Adrenal gland (tissue), 12 donors: ENCODE data around the gene LPP. TPM values are rescaled to one million over a fixed set of nuclear protein-coding genes. Genes with fewer than 3 reads are reported as not detected.
A peak's percentile ranks its signal among the peaks of the same experiment; 100 is the strongest.

Experiments
- DNase-seq, 7 donors: peaks; one replicate each; pipeline ENCODE4 v3.0.0-alpha.2; 2019 to 2020
- H3K27ac ChIP-seq, 5 donors: fragments of 200-600 bp; sonication (generic) in 4 of 5; 1 replicate in 3 of 5; 2 replicates in 2 of 5; pipeline versions ENCODE4 v1.5.1 to v1.8.0; 2016 to 2020; ENCODE audit warnings: mild to moderate bottlenecking in 1 of 5
- H3K27me3 ChIP-seq: fragments of 200-600 bp; 2 replicates; pipeline ENCODE4 v1.8.0; 2021
- H3K36me3 ChIP-seq, 2 donors: fragments of 200-600 bp; replicated peaks in 1 of 2; 1 replicate in 1 of 2; 2 replicates in 1 of 2; pipeline versions ENCODE4 v1.5.1 to v1.8.0; 2018 to 2022
- H3K4me1 ChIP-seq, 2 donors: fragments of 200-600 bp; replicated peaks in 1 of 2; 1 replicate in 1 of 2; 2 replicates in 1 of 2; pipeline versions ENCODE4 v1.5.1 to v1.8.0; 2018 to 2021
- H3K4me3 ChIP-seq, 4 donors: fragments of 200-600 bp; sonication (generic) in 3 of 4; one replicate each; pipeline ENCODE4 v1.5.1; 2016 to 2018
- H3K9me3 ChIP-seq, 3 donors: fragments of 200-600 bp; sonication (generic) in 1 of 3; replicated peaks in 1 of 3; 1 replicate in 2 of 3; 2 replicates in 1 of 3; pipeline versions ENCODE4 v1.5.1 to v1.8.0; 2016 to 2021
- CTCF ChIP-seq, 6 experiments: fragments of 450-650 bp in 4 of 6; fragments of 200-600 bp in 2 of 6; sonication (generic) in 1 of 6; IDR thresholded peaks; 1 replicate in 5 of 6; 2 replicates in 1 of 6; pipeline versions ENCODE4 v1.5.1 to v1.8.0; 2016 to 2021; ENCODE audit warnings: antibody characterized with exemption in 6 of 6, mild to moderate bottlenecking in 2 of 6, moderate library complexity in 1 of 6
- POLR2A ChIP-seq, 2 donors: fragments of 450-650 bp; IDR thresholded peaks; one replicate each; pipeline ENCODE4 v1.6.1; 2017; ENCODE audit warnings: antibody characterized with exemption in 2 of 2, mild to moderate bottlenecking in 2 of 2, moderate library complexity in 1 of 2
- WGBS, 4 donors: extraction: QIAGEN DNeasy Blood & Tissue Kit in 2 of 4; methylation state at CpG; one replicate each; pipeline versions ENCODE4 v1.1.5 to v1.1.7; 2013 to 2017; 5-methylcytosine and 5-hydroxymethylcytosine counted together
- intact Hi-C, 2 donors: fragments of 100-400 bp; cut with DNase I; formaldehyde crosslinking; loops; one replicate each; pipeline versions ENCODE4 v1.14.1 to v1.15.0; 2022 to 2023
- polyA plus RNA-seq, 3 donors: library from polyadenylated mRNA; stranded (reverse); fragments of 200-250 nt in 2 of 3; fragments of 350-450 nt in 1 of 3; fragmentation: Illumina TruSeq in 1 of 3; extraction: RNeasy Lipid Tissue Mini Kit (QIAGEN cat#74804) in 1 of 3; gene quantifications; one replicate each; pipeline ENCODE4 v1.2.3, GENCODE V29; 2013 to 2014
- total RNA-seq, 9 donors: library from RNA; depleted of rRNA in 4 of 9; stranded (reverse); fragments of >200 nt in 4 of 9; fragments of 120-200 nt in 1 of 9; fragmentation: NEBNext Ultra II Directional in 1 of 9; extraction: Animal tissue kit (Norgen Biotek cat#: 25700) in 1 of 9; gene quantifications; one replicate each; pipeline versions ENCODE4 v1.1.0 to v1.2.4, GENCODE V29; 2013 to 2023
- donor health status: healthy with polysubstance abuse.
- donor health status: Bipolar disorder and iron deficiency.
- donor health status: DM: yes; HTN: yes; CAD: no.
- donor health status: DM: no; HTN: no; CAD: no.
- donor health status: DM: no; HTN: no; CAD: no.
- donor health status: DM: yes; HTN: yes; CAD: no.

LPP gene
- total and polyA plus RNA-seq, 12 donors, result 7.0 to 170 (median 101) TPM

- no peak for DNase-seq
- intact Hi-C loops, result no loop called here
- 73 to 92% (median 83%) methylated on average over 2 of the region's 2 CpGs for WGBS, 4 donors
- H3K36me3 ChIP-seq, result no peaks in the 10 kb centered on the region
- peak overlapping the region in 3 of 5 donors; percentile 15 to 70 (median 21) for H3K27ac ChIP-seq
- H3K4me3 ChIP-seq, result no peak overlapping the region
- peaks cover 0 to 24% of the 10 kb centered on the region in 2 donors for H3K4me1 ChIP-seq
- TF ChIP-seq POLR2A (IDR thresholded peaks at IDR 0.05) (no peak), CTCF (IDR thresholded peaks at IDR 0.05) (no peak)
- H3K27me3 ChIP-seq, result no peaks in the 10 kb centered on the region
- no peaks in the 10 kb centered on the region for H3K9me3 ChIP-seq
These were observed 668.5 kb downstream of the LPP start for GRCh38 chr3:188822411-188822810.

- Histone ChIP-seq H3K9me3 (no peaks in the 10 kb centered on the region), H3K27ac (no peak overlapping the region), H3K36me3 (no peaks in the 10 kb centered on the region), H3K27me3 (no peaks in the 10 kb centered on the region), H3K4me1 (peaks cover 7 to 22% of the 10 kb centered on the region in 2 donors), H3K4me3 (no peak overlapping the region)
- intact Hi-C loops, result no loop called here
- DNase-seq, result no peak
- 90 to 94% (median 91%) methylated on average over 8 of the region's 8 CpGs for WGBS, 4 donors
- TF ChIP-seq POLR2A (IDR thresholded peaks at IDR 0.05) (no peak), CTCF (IDR thresholded peaks at IDR 0.05) (no peak)
These were observed 670.6 kb downstream of the LPP start for GRCh38 chr3:188824566-188824965.

- TF ChIP-seq CTCF (IDR thresholded peaks at IDR 0.05), result no peak
- TF ChIP-seq POLR2A (IDR thresholded peaks at IDR 0.05), result no peak
- no peak for DNase-seq
- H3K36me3 ChIP-seq, result no peaks in the 10 kb centered on the region
- H3K4me1 ChIP-seq, result peaks cover 10 to 15% of the 10 kb centered on the region in 2 donors
- no peak overlapping the region for H3K4me3 ChIP-seq
- H3K9me3 ChIP-seq, result no peaks in the 10 kb centered on the region
- H3K27me3 ChIP-seq, result no peaks in the 10 kb centered on the region
- 97 to 99% (median 98%) methylated on average over 6 of the region's 6 CpGs for WGBS, 4 donors
- intact Hi-C loops, result no loop called here
- H3K27ac ChIP-seq, result no peak overlapping the region
These were observed 671.9 kb downstream of the LPP start for GRCh38 chr3:188825901-188826300.

GRCh38 chr3:188826574-188826973 is 672.6 kb downstream of the LPP start:
- no peak overlapping the region for H3K4me3 ChIP-seq
- TF ChIP-seq POLR2A (IDR thresholded peaks at IDR 0.05), result no peak
- TF ChIP-seq CTCF (IDR thresholded peaks at IDR 0.05), result no peak
- H3K4me1 ChIP-seq, result peaks cover 10 to 14% of the 10 kb centered on the region in 2 donors
- no peak overlapping the region for H3K27ac ChIP-seq
- 82 to 92% (median 89%) methylated on average over 1 of the region's 1 CpG for WGBS, 4 donors
- no peaks in the 10 kb centered on the region for H3K36me3 ChIP-seq
- no peak for DNase-seq
- H3K9me3 ChIP-seq, result no peaks in the 10 kb centered on the region
- no peaks in the 10 kb centered on the region for H3K27me3 ChIP-seq
- intact Hi-C loops, result no loop called here
